NOMO-1 (cell line): ENCODE data around the gene LRRIQ1.

Experiments used
- DNase-seq, 2 experiments: peaks; one replicate each; lab custom pipeline; 2025; ENCODE audit not compliant: unreplicated experiment in 2 of 2; lab: John Stamatoyannopoulos, UW

Gene LRRIQ1

GRCh38 chr12:85280165-85280983 lies 244.2 kb downstream of the LRRIQ1 start, which contains the start of gene ALX1:
TSS of gene ALX1 (plus strand) at chr12:85280220. CDS start at chr12:85280262, 42 bp downstream.
- no peak for DNase-seq

- DNase-seq: no peak
Measured at GRCh38 chr12:85280984-85281630, 245.0 kb downstream of the LRRIQ1 start.

- DNase-seq: no peak
Measured at GRCh38 chr12:85281636-85282312, 245.6 kb downstream of the LRRIQ1 start.

- DNase-seq: no peak
Measured at GRCh38 chr12:85283560-85283959, 247.4 kb downstream of the LRRIQ1 start.
